NOMO-1 treated with dmso at 0.1 percent for 144 hours (cell line): ENCODE data around the gene UQCR10.

ENCODE experiments used
- DNase-seq: peaks from one replicate; lab custom pipeline; 2025; ENCODE audit not compliant: unreplicated experiment; lab: John Stamatoyannopoulos, UW

The UQCR10 gene

GRCh38 chr22:29758959-29759358 lies 8.2 kb upstream of the UQCR10 start:
- DNase-seq: no peak

GRCh38 chr22:29762263-29762662 lies 4.9 kb upstream of the UQCR10 start:
- DNase-seq: no peak

GRCh38 chr22:29765905-29766631 lies 1.1 kb upstream of the UQCR10 start:
- DNase-seq: peak; percentile 45

- DNase-seq: peak; percentile 99
Measured at GRCh38 chr22:29766632-29767170, 468 bp upstream of the UQCR10 start, which contains the start of gene ZMAT5. ZMAT5 (minus strand) TSS chr22:29767007; CDS start chr22:29748544, 18,463 bp downstream.

- no peak for DNase-seq
Measured at GRCh38 chr22:29768052-29768693, 1.0 kb downstream of the UQCR10 start.

- no peak for DNase-seq
Measured at GRCh38 chr22:29769723-29770321, 2.7 kb downstream of the UQCR10 start.

GRCh38 chr22:29772170-29772641 lies 5.0 kb downstream of the UQCR10 start:
- no peak for DNase-seq

GRCh38 chr22:29773233-29773632 lies 6.1 kb downstream of the UQCR10 start:
- DNase-seq: no peak

- DNase-seq: no peak
Measured at GRCh38 chr22:29780220-29780619, 13.1 kb downstream of the UQCR10 start.

- DNase-seq: no peak
Measured at GRCh38 chr22:29780748-29781676, 13.8 kb downstream of the UQCR10 start.

- no peak for DNase-seq
Measured at GRCh38 chr22:29782061-29782845, 15.1 kb downstream of the UQCR10 start.

GRCh38 chr22:29784451-29785361 lies 17.5 kb downstream of the UQCR10 start:
- no peak for DNase-seq

GRCh38 chr22:29786031-29786430 lies 18.9 kb downstream of the UQCR10 start:
- DNase-seq: no peak

- DNase-seq: no peak
Measured at GRCh38 chr22:29787371-29787980, 20.3 kb downstream of the UQCR10 start.

- no peak for DNase-seq
Measured at GRCh38 chr22:29788339-29789279, 21.4 kb downstream of the UQCR10 start.

- no peak for DNase-seq
Measured at GRCh38 chr22:29790061-29790460, 22.9 kb downstream of the UQCR10 start.

- no peak for DNase-seq
Measured at GRCh38 chr22:29793396-29793795, 26.2 kb downstream of the UQCR10 start.
